Esophagus muscularis mucosa (tissue), 4 donors: ENCODE results near the gene DCP1B. TPM values are rescaled to one million over a fixed set of nuclear protein-coding genes. Genes with fewer than 3 reads are reported as not detected.

Experiments used
- DNase-seq: peaks from one replicate; pipeline ENCODE4 v3.0.0-alpha.2; 2017; ENCODE audit errors: extremely low spot score
- H3K27ac ChIP-seq, 4 donors: fragments of 200-600 bp; sonication (generic); replicated peaks in 1 of 4; 1 replicate in 3 of 4; 2 replicates in 1 of 4; pipeline ENCODE4 v1.5.1; 2016 to 2019; ENCODE audit warnings: mild to moderate bottlenecking in 1 of 4
- H3K27me3 ChIP-seq, 4 donors: fragments of 200-600 bp; sonication (generic); one replicate each; pipeline versions ENCODE4 v1.5.1 to v1.6.0; 2016 to 2019
- H3K36me3 ChIP-seq, 4 donors: fragments of 200-600 bp; sonication (generic); one replicate each; pipeline ENCODE4 v1.5.1; 2016 to 2019
- H3K4me1 ChIP-seq, 4 donors: fragments of 200-600 bp; sonication (generic); one replicate each; pipeline ENCODE4 v1.5.1; 2016 to 2019
- H3K4me3 ChIP-seq, 4 donors: fragments of 200-600 bp; sonication (generic); 1 replicate in 2 of 4; 2 replicates in 2 of 4; pipeline ENCODE4 v1.5.1; 2016 to 2019; ENCODE audit warnings: mild to moderate bottlenecking in 4 of 4, moderate library complexity in 1 of 4
- H3K9me3 ChIP-seq, 4 donors: fragments of 200-600 bp; sonication (generic); 1 replicate in 3 of 4; 2 replicates in 1 of 4; pipeline ENCODE4 v1.5.1; 2016 to 2019
- CTCF ChIP-seq, 3 experiments: fragments of 200-600 bp in 2 of 3; fragments of 450-650 bp in 1 of 3; sonication (generic) in 2 of 3; IDR thresholded peaks; one replicate each; pipeline ENCODE4 v1.5.1; 2017 to 2019; ENCODE audit warnings: antibody characterized with exemption in 3 of 3, mild to moderate bottlenecking in 2 of 3, moderate library complexity in 1 of 3
- EP300 ChIP-seq: sonication (generic); formaldehyde crosslinking; IDR thresholded peaks from one replicate; pipeline ENCODE4 v1.6.1; 2017; ENCODE audit warnings: antibody characterized with exemption
- POLR2A ChIP-seq: fragments of 450-650 bp; IDR thresholded peaks from one replicate; pipeline ENCODE4 v1.6.1; 2017; ENCODE audit warnings: antibody characterized with exemption, moderate library complexity, mild to moderate bottlenecking, low read depth
- POLR2AphosphoS5 ChIP-seq, 2 donors: sonication (generic); formaldehyde crosslinking; IDR thresholded peaks; one replicate each; pipeline ENCODE4 v1.6.1; 2017; ENCODE audit warnings: antibody characterized with exemption in 2 of 2
- WGBS: methylation state at CpG from one replicate; pipeline ENCODE4 v1.1.5; 2018; 5-methylcytosine and 5-hydroxymethylcytosine counted together
- intact Hi-C: fragments of 100-400 bp; cut with DNase I; formaldehyde crosslinking; loops from one replicate; pipeline ENCODE4 v1.15.1; 2023
- total RNA-seq, 4 donors: library from RNA; depleted of rRNA; stranded (reverse); fragments of >200 nt; gene quantifications; one replicate each; pipeline versions ENCODE4 v1.1.0 to v1.2.1, GENCODE V29; 2016

Gene DCP1B
- total RNA-seq, 4 donors from 2014 or later: 22.0 to 26.5 (median 24.4) TPM

GRCh38 chr12:1993871-1994371, 10.3 kb downstream of the DCP1B start:
- Histone ChIP-seq H3K36me3 (peaks cover 10 to 64% (median 25%) of the 10 kb centered on the region in 4 donors), H3K4me1 (peaks cover 13 to 43% (median 37%) of the 10 kb centered on the region in 4 donors), H3K27me3 (no peaks in the 10 kb centered on the region), H3K4me3 (no peak overlapping the region), H3K9me3 (no peaks in the 10 kb centered on the region), H3K27ac (peak overlapping the region; percentile 75 to 81 (median 77))
- WGBS: 40% methylated on average over 2 of the region's 2 CpGs
- TF ChIP-seq POLR2AphosphoS5 (IDR thresholded peaks at IDR 0.05): peak in 1 of 2 donors; percentile 48
- no peak for TF ChIP-seq EP300
- intact Hi-C loops: no loop called here
- no peak for DNase-seq

DNA sequence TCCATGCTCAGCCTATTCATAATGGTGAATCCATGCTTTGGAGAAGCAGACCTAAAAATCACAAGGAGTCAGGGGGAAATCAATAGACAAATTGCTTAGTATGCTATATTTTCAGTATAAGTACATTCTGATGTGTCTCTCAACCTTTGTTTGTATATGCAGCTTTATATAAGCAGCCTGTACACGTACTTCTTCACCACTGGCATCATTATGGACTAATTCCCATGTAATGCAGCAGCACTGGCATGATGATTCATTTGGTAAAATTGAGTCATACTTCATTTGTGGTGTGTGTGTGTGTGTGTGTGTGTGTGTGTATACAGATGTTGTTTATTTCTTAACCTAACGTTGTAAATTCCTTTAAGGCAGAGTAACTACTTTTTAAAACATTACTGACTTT, 10.9 kb downstream of the DCP1B start:
- WGBS: 30% methylated on average over 2 of the region's 2 CpGs
- Histone ChIP-seq H3K4me1 (peaks cover 13 to 37% (median 31%) of the 10 kb centered on the region in 4 donors), H3K9me3 (no peaks in the 10 kb centered on the region), H3K27me3 (no peaks in the 10 kb centered on the region), H3K27ac (peak overlapping the region; percentile 75 to 81 (median 77)), H3K4me3 (no peak overlapping the region), H3K36me3 (peaks cover 11 to 67% (median 27%) of the 10 kb centered on the region in 4 donors)
- DNase-seq: no peak
- intact Hi-C loops: no loop called here
- TF ChIP-seq POLR2A (no peak), EP300 (no peak), CTCF (IDR thresholded peaks at IDR 0.05) (no peak), POLR2AphosphoS5 (IDR thresholded peaks at IDR 0.05) (peak in 1 of 2 donors; percentile 68)

DNA sequence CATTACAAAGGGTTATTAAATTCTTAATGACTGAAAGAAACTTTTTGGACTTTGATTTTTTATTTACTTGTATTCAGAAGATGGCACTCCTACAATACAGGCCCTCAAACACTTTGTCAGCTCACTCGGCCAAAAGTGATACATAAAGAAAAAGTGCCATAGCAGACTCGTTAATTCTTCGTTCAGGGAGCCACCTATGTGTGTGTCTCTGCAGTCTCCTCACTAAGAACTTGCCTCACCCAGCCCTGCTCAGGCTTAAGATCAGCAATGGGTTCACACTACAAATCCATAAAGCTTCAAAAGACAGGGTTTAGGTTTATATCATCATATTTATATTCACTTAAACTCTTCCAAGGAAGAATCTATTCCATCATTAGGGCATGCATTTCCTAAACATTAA, 11.5 kb downstream of the DCP1B start:
- no peaks in the 10 kb centered on the region for H3K9me3 ChIP-seq
- peak overlapping the region; percentile 75 to 81 (median 77) for H3K27ac ChIP-seq
- no peaks in the 10 kb centered on the region for H3K27me3 ChIP-seq
- peaks cover 17 to 71% (median 32%) of the 10 kb centered on the region in 4 donors for H3K36me3 ChIP-seq
- DNase-seq: no peak
- intact Hi-C loops: no loop called here
- peaks cover 13 to 31% (median 25%) of the 10 kb centered on the region in 4 donors for H3K4me1 ChIP-seq
- WGBS: 91% methylated on average over 3 of the region's 3 CpGs
- no peak for TF ChIP-seq EP300
- TF ChIP-seq POLR2A: no peak
- no peak for TF ChIP-seq CTCF (IDR thresholded peaks at IDR 0.05)
- TF ChIP-seq POLR2AphosphoS5 (IDR thresholded peaks at IDR 0.05): no peak
- no peak overlapping the region for H3K4me3 ChIP-seq

- intact Hi-C loops: no loop called here
- Histone ChIP-seq H3K9me3 (peaks cover 0 to 10% (median 1%) of the 10 kb centered on the region in 4 donors), H3K36me3 (peaks cover 14 to 60% (median 36%) of the 10 kb centered on the region in 4 donors)
Observed at GRCh38 chr12:1989111-1989510, 15.1 kb downstream of the DCP1B start.

DNA sequence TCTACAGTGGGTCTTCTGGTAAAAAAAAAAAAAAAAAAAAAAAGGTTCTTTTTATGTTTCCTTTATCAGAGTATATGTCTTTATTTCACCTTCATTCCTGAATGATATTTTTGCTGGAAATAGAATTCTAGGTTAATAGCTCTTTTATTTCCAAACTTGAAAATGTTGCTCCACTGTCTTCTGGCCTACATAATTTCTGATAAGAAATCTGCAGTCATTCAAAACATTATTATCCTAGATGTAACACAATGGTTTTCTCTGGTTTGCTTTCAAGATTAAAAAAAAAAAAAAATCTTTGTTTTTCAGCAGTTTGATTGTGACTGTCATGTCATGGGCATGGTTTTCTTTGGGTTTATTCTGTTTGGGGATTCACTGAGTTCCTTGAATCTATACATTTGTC, 19.5 kb downstream of the DCP1B start:
- H3K27me3 ChIP-seq: no peaks in the 10 kb centered on the region
- peaks cover 0 to 14% (median 6%) of the 10 kb centered on the region in 4 donors for H3K4me1 ChIP-seq
- H3K36me3 ChIP-seq: peaks cover 7 to 27% (median 19%) of the 10 kb centered on the region in 4 donors
- H3K4me3 ChIP-seq: no peak overlapping the region
- intact Hi-C loops: no loop called here
- no peak for DNase-seq
- no peak for TF ChIP-seq POLR2AphosphoS5 (IDR thresholded peaks at IDR 0.05)
- H3K27ac ChIP-seq: no peak overlapping the region
- peaks cover 0 to 10% (median 1%) of the 10 kb centered on the region in 4 donors for H3K9me3 ChIP-seq

More at GRCh38 chr12:1989111-1989510, 15.1 kb downstream of the DCP1B start:
- no peak for TF ChIP-seq EP300
- TF ChIP-seq POLR2AphosphoS5 (IDR thresholded peaks at IDR 0.05): no peak
- no peak for TF ChIP-seq CTCF (IDR thresholded peaks at IDR 0.05)
- no peak for TF ChIP-seq POLR2A
- H3K27me3 ChIP-seq: no peaks in the 10 kb centered on the region
- H3K4me1 ChIP-seq: peaks cover 13 to 20% (median 16%) of the 10 kb centered on the region in 4 donors
- H3K4me3 ChIP-seq: no peak overlapping the region
- 98% methylated on average over 4 of the region's 4 CpGs for WGBS
- DNase-seq: no peak
- no peak overlapping the region for H3K27ac ChIP-seq
